Ectodermal cell (in vitro differentiated cells): ENCODE results near the gene ARID4A.
A peak's percentile ranks its signal among the peaks of the same experiment; 100 is the strongest.
"Not testable (repeated sequence)": the region's sequence is repeated elsewhere in the genome, so short reads cannot be mapped to it uniquely, and the experiment has no call there.

Source experiments
- H3K27ac ChIP-seq: 2 replicates; pipeline ENCODE4 v1.7.0; 2013; ENCODE audit warnings: mild to moderate bottlenecking, low read depth, low read length; ENCODE audit not compliant: insufficient read depth, poor library complexity, severe bottlenecking
- H3K27me3 ChIP-seq: 2 replicates; pipeline ENCODE4 v1.7.0; 2013; ENCODE audit warnings: mild to moderate bottlenecking, low read length; ENCODE audit not compliant: insufficient read depth, control insufficient read depth, poor library complexity, severe bottlenecking
- H3K36me3 ChIP-seq: one replicate; pipeline ENCODE4 v1.7.0; 2013; ENCODE audit warnings: low read length; ENCODE audit not compliant: control insufficient read depth, insufficient read depth
- H3K4me1 ChIP-seq: one replicate; pipeline ENCODE4 v1.7.0; 2013; ENCODE audit warnings: low read length; ENCODE audit not compliant: control insufficient read depth, insufficient read depth
- H3K4me3 ChIP-seq: 2 replicates; pipeline ENCODE4 v1.7.0; 2013; ENCODE audit warnings: low read depth, low read length, control low read depth; ENCODE audit not compliant: insufficient read depth
- H3K9me3 ChIP-seq: 2 replicates; pipeline ENCODE4 v1.7.0; 2013; ENCODE audit warnings: mild to moderate bottlenecking, low read length, moderate library complexity; ENCODE audit not compliant: control insufficient read depth
- WGBS, 2 experiments: methylation state at CpG; one replicate each; pipeline ENCODE4 v1.1.7; 2013; ENCODE audit warnings: missing lambda C conversion rate in 2 of 2; 5-methylcytosine and 5-hydroxymethylcytosine counted together

The ARID4A gene

GRCh38 chr14:58356268-58356667, 57.9 kb downstream of the ARID4A start:
- Histone ChIP-seq H3K27ac (no peak overlapping the region), H3K9me3 (no peaks in the 10 kb centered on the region), H3K36me3 (peaks cover 35% of the 10 kb centered on the region), H3K4me3 (no peak overlapping the region), H3K4me1 (no peaks in the 10 kb centered on the region), H3K27me3 (no peaks in the 10 kb centered on the region)
- WGBS, 2 experiments: 83 to 100% methylated on average over 1 of the region's 1 CpG

DNA sequence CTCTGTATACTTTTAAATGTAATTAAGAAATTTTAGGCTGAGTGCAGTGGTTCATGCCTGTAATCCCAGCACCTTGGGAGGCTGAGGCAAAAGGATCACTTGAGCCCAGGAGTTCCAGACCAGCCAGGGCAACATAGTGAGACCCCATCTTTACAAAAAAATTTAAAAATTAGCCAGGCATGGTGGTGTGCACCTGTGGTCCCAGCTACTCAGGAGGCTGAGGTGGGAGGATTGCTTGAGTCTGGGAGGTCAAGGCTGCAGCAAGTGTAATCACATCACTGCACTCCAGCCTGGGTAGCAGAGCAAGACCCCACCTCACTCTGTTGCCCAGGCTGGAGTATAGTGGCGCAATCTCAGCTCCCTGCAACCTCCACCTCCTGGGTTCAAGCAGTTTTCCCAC, 63.9 kb downstream of the ARID4A start:
- H3K27me3 ChIP-seq, H3K27ac ChIP-seq, H3K9me3 ChIP-seq, H3K4me1 ChIP-seq, H3K4me3 ChIP-seq: not testable (repeated sequence)
- 93 to 100% methylated on average over 1 of the region's 1 CpG for WGBS, 2 experiments
- peaks cover 31% of the 10 kb centered on the region for H3K36me3 ChIP-seq

- H3K27me3 ChIP-seq: no peaks in the 10 kb centered on the region
- no peaks in the 10 kb centered on the region for H3K9me3 ChIP-seq
- H3K27ac ChIP-seq: no peak overlapping the region
- 79 to 100% methylated on average over 2 to 3 of the region's 3 CpGs for WGBS, 2 experiments
- peaks cover 31% of the 10 kb centered on the region for H3K36me3 ChIP-seq
- no peaks in the 10 kb centered on the region for H3K4me1 ChIP-seq
- no peak overlapping the region for H3K4me3 ChIP-seq
Observed at GRCh38 chr14:58362798-58363412, 64.5 kb downstream of the ARID4A start.

GRCh38 chr14:58364316-58364715, 66.0 kb downstream of the ARID4A start:
- peaks cover 27% of the 10 kb centered on the region for H3K36me3 ChIP-seq

DNA sequence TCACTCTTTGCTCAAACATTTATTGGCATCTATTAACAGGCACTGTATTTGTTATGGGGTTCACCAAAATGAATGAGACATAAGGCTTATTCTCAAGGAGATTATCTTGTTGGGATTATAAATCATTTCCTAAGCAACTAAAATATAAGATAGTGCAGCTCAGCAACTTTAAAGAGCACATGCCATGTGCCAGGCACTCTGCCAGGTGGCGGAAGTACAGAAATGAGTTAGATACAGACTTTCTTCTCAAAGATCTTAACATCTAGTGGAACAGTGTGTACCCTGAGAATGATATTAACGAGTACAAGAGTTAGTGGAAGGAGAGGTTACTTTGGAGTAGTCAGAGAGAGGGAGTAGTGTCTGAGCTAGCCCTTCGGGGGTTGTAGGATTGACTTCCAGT, 68.9 kb downstream of the ARID4A start:
- Histone ChIP-seq H3K9me3 (no peaks in the 10 kb centered on the region), H3K36me3 (peaks cover 17% of the 10 kb centered on the region), H3K4me1 (no peaks in the 10 kb centered on the region), H3K27ac (no peak overlapping the region), H3K27me3 (no peaks in the 10 kb centered on the region), H3K4me3 (no peak overlapping the region)
- 87 to 98% methylated on average over 3 of the region's 3 CpGs for WGBS, 2 experiments

More at GRCh38 chr14:58364316-58364715, 66.0 kb downstream of the ARID4A start:
- no peak overlapping the region for H3K4me3 ChIP-seq
- no peaks in the 10 kb centered on the region for H3K27me3 ChIP-seq
- H3K9me3 ChIP-seq: no peaks in the 10 kb centered on the region
- no peaks in the 10 kb centered on the region for H3K4me1 ChIP-seq
- 94 to 100% methylated on average over 4 of the region's 4 CpGs for WGBS, 2 experiments
- H3K27ac ChIP-seq: no peak overlapping the region

GRCh38 chr14:58368956-58369355, 70.6 kb downstream of the ARID4A start:
- no peak overlapping the region for H3K4me3 ChIP-seq
- peaks cover 14% of the 10 kb centered on the region for H3K36me3 ChIP-seq

DNA sequence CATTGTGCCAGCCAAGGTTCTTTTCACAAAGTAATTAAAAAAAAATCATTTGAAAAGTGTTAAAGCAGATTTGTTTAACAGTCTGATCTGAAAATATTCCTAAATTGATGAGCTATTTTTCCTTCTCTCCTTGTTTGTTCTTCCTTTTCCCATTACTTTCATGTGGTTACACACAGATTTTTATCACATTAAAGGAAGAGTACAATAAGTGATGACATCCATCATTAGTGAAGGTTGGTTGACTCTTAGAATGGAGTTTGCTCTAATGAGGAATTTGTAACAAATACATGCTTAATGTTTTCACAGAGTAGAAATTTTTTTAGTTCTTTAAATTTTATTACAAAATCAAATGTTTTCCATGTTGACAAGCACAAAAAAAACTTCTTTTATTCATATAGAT, 78.4 kb downstream of the ARID4A start:
- Histone ChIP-seq H3K9me3 (no peaks in the 10 kb centered on the region), H3K4me3 (no peak overlapping the region), H3K4me1 (no peaks in the 10 kb centered on the region), H3K27me3 (no peaks in the 10 kb centered on the region), H3K36me3 (no peaks in the 10 kb centered on the region), H3K27ac (no peak overlapping the region)

More at GRCh38 chr14:58368956-58369355, 70.6 kb downstream of the ARID4A start:
- no peak overlapping the region for H3K27ac ChIP-seq
- H3K9me3 ChIP-seq: no peaks in the 10 kb centered on the region
- 96 to 97% methylated on average over 1 of the region's 1 CpG for whole genome bisulfite sequencing, 2 experiments
- no peaks in the 10 kb centered on the region for H3K27me3 ChIP-seq
- H3K4me1 ChIP-seq: no peaks in the 10 kb centered on the region

GRCh38 chr14:58390830-58391229, 92.5 kb downstream of the ARID4A start:
- Histone ChIP-seq H3K27me3 (peaks cover 13% of the 10 kb centered on the region), H3K4me1 (no peaks in the 10 kb centered on the region), H3K9me3 (no peaks in the 10 kb centered on the region), H3K4me3 (no peak overlapping the region), H3K27ac (no peak overlapping the region), H3K36me3 (no peaks in the 10 kb centered on the region)
- WGBS, 2 experiments: 93 to 96% methylated on average over 2 of the region's 2 CpGs

DNA sequence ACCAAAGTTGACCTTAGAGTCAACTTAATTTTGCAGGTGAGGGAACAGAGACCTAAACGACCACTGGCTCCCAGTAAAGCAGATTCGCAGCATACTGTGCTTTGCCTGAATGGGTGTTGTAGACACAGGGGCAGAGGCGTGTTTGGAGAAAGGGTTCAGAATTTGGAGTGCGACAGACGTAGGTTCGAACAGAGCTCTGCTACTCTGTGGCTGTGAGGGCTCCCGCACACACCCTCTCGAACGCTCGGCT, 97.1 kb downstream of the ARID4A start:
- 12 to 15% methylated on average over 10 of the region's 10 CpGs for WGBS, 2 experiments
- Histone ChIP-seq H3K27me3 (peaks cover 28% of the 10 kb centered on the region), H3K4me3 (peak overlapping the region; percentile 56), H3K9me3 (no peaks in the 10 kb centered on the region), H3K36me3 (no peaks in the 10 kb centered on the region), H3K4me1 (no peaks in the 10 kb centered on the region), H3K27ac (no peak overlapping the region)

- Histone ChIP-seq H3K27ac (no peak within 1 kb of the TSS), H3K36me3 (no peaks in the 10 kb centered on the region), H3K27me3 (peaks cover 28% of the 10 kb centered on the region), H3K4me3 (peak within 1 kb of the TSS; percentile 56), H3K4me1 (no peaks in the 10 kb centered on the region), H3K9me3 (no peaks in the 10 kb centered on the region)
- WGBS, 2 experiments: 7 to 9% methylated on average over 86 of the region's 86 CpGs
Observed at GRCh38 chr14:58395812-58396788, 97.7 kb downstream of the ARID4A start, which contains the start of gene TOMM20L. TSS of gene TOMM20L (plus strand) at chr14:58395930. CDS start at chr14:58395958, 28 bp downstream.
